Adipocyte (in vitro differentiated cells): ENCODE results near the gene BCL3.

Experiments used
- DNase-seq: peaks from one replicate; pipeline ENCODE4 v3.0.0-alpha.2; 2015; ENCODE audit warnings: low read depth
- H3K27me3 ChIP-seq: replicated peaks from 2 replicates; pipeline ENCODE4 v1.7.0; 2013; ENCODE audit warnings: mild to moderate bottlenecking, low read length, moderate library complexity; ENCODE audit not compliant: control insufficient read depth, insufficient read depth
- H3K36me3 ChIP-seq: 2 replicates; pipeline ENCODE4 v1.7.0; 2013; ENCODE audit warnings: low read length, mild to moderate bottlenecking, moderate library complexity; ENCODE audit not compliant: control insufficient read depth, insufficient read depth, severe bottlenecking
- H3K4me1 ChIP-seq: 2 replicates; pipeline ENCODE4 v1.7.0; 2013; ENCODE audit warnings: mild to moderate bottlenecking, low read length, moderate library complexity; ENCODE audit not compliant: control insufficient read depth, insufficient read depth
- H3K4me3 ChIP-seq: 2 replicates; pipeline ENCODE4 v1.7.0; 2013; ENCODE audit warnings: mild to moderate bottlenecking, low read length, moderate library complexity
- H3K9ac ChIP-seq: 2 replicates; pipeline ENCODE4 v1.7.0; 2013; ENCODE audit warnings: mild to moderate bottlenecking, low read length, moderate library complexity
- H3K9me3 ChIP-seq: 2 replicates; pipeline ENCODE4 v1.7.0; 2013; ENCODE audit warnings: mild to moderate bottlenecking, low read length, moderate library complexity; ENCODE audit not compliant: control insufficient read depth

Gene BCL3

DNA sequence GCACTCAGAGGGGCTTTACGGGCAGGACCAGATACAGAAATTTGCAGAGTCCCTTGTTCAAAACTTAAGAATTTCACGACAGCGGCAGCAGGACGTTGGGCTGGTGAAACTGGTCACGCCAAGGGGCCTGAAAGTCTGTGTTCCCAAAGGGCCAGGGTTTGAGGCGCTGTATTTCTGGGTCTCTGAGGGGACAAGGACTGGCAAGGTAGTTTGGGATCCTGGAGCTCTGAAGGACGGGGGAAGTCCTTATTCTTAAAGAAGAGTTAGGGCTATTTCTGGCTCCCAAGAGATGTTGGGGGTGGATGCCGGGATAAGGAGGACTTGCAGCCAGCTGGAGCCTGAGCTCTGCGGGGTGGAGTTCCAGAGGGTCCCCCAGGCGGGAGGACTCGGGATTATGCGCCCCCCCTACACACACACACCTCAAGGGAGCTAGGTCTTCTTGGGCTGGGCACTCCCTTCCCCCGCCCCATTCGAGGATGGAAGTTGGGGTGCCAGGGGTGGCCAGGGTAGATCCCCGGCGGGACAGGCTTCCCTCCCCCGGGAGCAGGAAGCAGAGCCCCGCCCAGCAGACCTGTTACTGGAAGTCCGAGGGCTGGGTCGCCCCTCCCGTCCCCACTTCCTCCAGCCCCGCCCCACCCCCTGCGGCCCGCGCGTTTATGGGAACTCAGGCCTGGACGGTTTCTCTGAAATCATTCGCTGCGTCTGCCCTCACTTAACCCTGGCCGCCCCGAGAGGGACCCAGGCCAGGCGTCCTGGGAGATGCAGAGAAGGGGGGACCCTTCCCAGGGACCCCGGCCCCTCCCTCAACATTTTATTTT is 5.6 kb downstream of the BCL3 start:
- H3K27me3 ChIP-seq, result no peaks in the 10 kb centered on the region
- peak overlapping the region; percentile 83 for H3K4me3 ChIP-seq
- DNase-seq, result peak; percentile 79
- H3K4me1 ChIP-seq, result peaks cover 76% of the 10 kb centered on the region
- peak overlapping the region; percentile 95 for H3K9ac ChIP-seq
- no peaks in the 10 kb centered on the region for H3K9me3 ChIP-seq
- peaks cover 39% of the 10 kb centered on the region for H3K36me3 ChIP-seq

DNA sequence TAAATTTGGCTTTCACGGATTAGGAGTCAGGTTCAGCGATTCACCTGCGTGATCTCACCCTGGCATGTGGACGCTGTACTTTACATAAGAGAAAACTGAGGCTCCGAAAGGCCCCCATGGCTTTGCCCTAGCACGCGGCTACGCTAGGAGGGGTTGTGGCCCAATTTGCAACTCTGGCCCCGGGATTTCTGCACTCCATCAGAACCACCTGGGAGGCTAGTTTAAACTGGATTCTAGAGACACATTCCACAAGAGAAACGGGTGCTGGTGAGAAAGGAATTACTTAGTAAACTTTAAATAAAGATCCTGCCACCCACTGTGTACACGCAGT is 6.2 kb downstream of the BCL3 start:
- Histone ChIP-seq H3K36me3 (peaks cover 45% of the 10 kb centered on the region), H3K27me3 (no peaks in the 10 kb centered on the region), H3K4me1 (peaks cover 71% of the 10 kb centered on the region), H3K9ac (peak overlapping the region; percentile 95), H3K9me3 (no peaks in the 10 kb centered on the region), H3K4me3 (peak overlapping the region; percentile 52)
- DNase-seq, result no peak

DNA sequence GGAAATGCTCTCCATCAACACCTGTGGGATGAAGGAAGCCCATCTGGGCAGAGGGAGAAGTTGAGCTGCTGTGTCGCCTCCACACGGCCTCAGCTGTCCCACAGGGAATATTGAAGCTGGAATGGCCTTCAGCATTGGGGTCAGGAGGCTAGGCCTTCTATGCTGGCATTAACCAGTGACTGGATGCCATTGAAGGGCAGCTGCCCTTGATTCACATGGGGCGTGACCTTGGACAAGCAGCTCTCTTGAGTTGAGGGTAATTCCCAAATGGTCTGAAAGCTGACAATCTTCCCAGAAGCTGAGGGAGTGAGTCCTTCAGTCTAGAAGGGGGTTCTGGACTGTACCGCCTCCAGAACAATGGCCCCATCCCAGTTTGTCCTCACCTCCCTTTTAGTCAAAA is 6.7 kb downstream of the BCL3 start:
- Histone ChIP-seq H3K9ac (peak overlapping the region; percentile 95), H3K36me3 (peaks cover 50% of the 10 kb centered on the region), H3K9me3 (no peaks in the 10 kb centered on the region), H3K4me1 (peaks cover 66% of the 10 kb centered on the region), H3K27me3 (no peaks in the 10 kb centered on the region), H3K4me3 (peak overlapping the region; percentile 52)
- no peak for DNase-seq

DNA sequence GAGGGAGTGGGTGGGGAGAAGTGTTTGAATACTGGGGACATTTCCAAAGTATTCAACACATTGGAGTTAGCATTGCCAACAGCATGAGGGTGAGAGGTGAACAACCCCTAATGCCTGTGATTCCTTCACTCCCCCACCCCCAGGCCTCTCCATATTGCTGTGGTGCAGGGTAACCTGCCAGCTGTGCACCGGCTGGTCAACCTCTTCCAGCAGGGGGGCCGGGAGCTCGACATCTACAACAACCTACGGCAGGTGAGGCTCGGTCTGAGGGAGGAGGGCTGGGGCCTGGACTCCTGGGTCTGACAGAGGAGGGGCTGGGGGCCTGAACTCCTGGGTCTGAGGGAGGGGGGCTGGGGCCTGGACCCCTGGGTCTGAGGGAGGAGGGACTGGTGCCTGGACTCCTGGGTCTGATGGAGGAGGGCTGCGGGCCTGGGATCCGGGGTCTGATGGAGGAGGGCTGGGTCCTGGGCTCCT is 7.6 kb downstream of the BCL3 start:
- DNase-seq, result no peak
- peak overlapping the region; percentile 75 for H3K9ac ChIP-seq
- peaks cover 48% of the 10 kb centered on the region for H3K36me3 ChIP-seq
- H3K4me1 ChIP-seq, result peaks cover 62% of the 10 kb centered on the region
- no peaks in the 10 kb centered on the region for H3K27me3 ChIP-seq
- no peaks in the 10 kb centered on the region for H3K9me3 ChIP-seq
- peak overlapping the region; percentile 50 for H3K4me3 ChIP-seq

DNA sequence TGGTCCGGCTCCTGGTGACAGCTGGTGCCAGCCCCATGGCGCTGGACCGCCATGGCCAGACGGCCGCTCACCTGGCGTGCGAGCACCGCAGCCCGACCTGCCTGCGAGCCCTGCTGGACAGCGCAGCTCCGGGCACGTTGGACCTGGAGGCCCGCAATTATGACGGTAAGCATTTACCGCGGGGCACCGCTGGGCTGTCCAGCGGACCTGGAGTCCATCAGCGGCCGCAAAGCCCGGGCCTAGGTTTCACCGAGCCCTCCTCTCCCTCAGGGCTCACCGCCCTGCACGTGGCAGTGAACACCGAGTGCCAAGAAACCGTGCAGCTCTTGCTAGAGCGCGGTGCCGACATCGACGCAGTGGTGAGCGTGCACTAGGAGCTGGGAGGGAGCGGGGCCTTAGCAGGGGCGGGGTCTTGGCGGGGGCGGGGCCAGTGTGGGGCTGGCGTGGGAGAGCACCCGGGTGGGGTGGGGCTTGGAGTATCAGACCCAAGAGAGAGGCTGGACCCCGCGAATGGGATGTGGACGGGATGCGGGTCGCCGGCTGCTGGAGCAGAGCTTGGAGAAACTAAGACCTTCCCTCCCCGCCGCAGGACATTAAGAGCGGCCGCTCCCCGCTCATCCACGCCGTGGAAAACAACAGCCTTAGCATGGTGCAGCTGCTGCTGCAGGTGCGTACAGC is 8.7 kb downstream of the BCL3 start:
- Histone ChIP-seq H3K9me3 (no peaks in the 10 kb centered on the region), H3K27me3 (no peaks in the 10 kb centered on the region), H3K9ac (peak overlapping the region; percentile 84), H3K4me3 (peak overlapping the region; percentile 76), H3K4me1 (peaks cover 55% of the 10 kb centered on the region), H3K36me3 (peaks cover 37% of the 10 kb centered on the region)
- no peak for DNase-seq

DNA sequence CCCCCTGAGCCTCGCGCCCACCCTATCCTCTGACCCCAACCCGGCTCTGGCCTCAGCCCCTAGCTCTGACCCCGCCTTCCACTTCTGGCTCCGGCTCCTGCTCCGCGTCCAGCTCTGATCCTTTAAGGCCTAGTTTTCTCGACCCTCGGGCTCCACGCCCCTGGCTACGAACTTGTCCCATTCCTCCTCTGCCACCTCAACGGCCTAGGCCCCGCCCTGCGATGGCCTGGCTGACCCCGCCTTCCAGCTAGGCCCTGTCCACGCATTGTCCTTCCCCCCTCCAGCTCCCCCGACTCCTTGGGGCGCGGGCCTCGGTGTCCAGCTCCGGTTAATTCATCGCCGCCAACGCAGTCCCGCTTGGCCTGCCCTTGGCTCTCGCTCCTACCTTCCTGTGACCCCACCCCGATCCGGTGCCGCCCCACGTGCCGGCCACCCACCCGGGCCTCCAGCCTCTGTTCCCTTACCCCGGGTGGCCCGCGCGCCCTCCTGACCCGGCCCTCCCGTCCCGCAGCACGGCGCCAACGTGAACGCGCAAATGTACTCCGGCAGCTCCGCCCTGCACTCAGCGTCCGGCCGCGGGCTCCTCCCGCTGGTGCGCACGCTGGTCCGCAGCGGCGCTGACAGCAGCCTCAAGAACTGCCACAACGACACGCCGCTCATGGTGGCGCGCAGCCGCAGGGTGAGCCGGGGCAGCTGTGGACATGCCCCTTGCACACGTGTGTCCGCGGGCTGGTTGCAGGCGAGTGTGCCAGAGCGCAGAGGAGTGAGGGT is 9.4 kb downstream of the BCL3 start:
- no peaks in the 10 kb centered on the region for H3K27me3 ChIP-seq
- peak overlapping the region; percentile 76 for H3K4me3 ChIP-seq
- no peaks in the 10 kb centered on the region for H3K9me3 ChIP-seq
- peak overlapping the region; percentile 84 for H3K9ac ChIP-seq
- no peak for DNase-seq
- peaks cover 30% of the 10 kb centered on the region for H3K36me3 ChIP-seq
- H3K4me1 ChIP-seq, result peaks cover 48% of the 10 kb centered on the region

DNA sequence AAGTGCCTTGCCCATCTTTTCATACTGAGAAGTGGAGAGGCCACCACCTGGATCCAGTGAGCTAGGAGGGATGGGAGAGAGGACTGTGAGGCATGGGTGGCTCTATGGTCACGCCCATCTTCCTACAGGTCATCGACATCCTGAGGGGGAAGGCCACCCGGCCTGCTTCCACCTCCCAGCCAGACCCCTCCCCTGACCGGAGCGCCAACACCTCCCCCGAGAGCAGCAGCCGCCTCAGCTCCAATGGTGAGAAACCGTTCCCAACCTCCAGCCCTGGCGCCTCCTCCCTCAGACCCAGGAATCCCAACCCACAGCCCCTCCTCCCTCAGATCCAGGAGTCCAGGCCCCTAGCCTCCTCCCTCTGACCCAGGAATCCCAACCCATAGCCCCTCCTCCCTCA is 10.1 kb downstream of the BCL3 start:
- no peaks in the 10 kb centered on the region for H3K27me3 ChIP-seq

DNA sequence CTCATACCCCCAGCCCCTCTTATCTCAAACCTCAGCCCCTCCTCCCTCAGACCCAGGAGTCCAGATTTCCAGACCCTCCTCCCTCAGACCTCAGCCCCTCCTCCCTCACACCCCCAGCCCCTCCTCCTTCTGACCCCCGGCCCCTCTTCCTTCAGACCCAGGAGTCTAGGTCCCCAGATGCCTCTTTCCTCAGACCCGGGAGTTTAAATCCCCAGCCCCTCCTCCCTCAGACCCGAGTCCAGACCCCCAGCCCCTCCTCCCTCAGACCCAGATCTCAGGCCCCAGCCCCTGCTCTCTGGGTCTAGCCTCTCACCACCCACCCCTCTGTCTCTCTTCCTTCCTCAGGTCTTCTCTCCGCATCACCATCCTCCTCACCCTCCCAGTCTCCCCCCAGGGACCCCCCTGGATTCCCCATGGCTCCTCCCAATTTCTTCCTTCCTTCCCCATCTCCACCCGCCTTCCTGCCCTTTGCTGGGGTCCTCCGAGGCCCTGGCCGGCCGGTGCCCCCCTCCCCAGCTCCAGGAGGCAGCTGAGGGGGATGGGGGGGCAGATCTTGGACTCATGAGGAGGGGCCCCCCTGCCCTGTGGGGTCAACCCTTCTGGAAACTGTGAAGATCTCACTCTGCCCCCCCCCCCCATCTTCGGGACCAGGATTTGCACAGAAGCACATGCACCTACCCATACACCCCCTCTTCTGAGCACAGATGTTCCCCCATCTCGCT is 10.7 kb downstream of the BCL3 start:
- H3K27me3 ChIP-seq, result no peaks in the 10 kb centered on the region
- DNase-seq, result no peak
- H3K4me3 ChIP-seq, result no peak overlapping the region

More for the DNA sequence above, 10.1 kb downstream of the BCL3 start:
- Histone ChIP-seq H3K36me3 (peaks cover 30% of the 10 kb centered on the region), H3K9me3 (no peaks in the 10 kb centered on the region), H3K4me3 (peak overlapping the region; percentile 76), H3K9ac (peak overlapping the region; percentile 84), H3K4me1 (peaks cover 44% of the 10 kb centered on the region)
- no peak for DNase-seq

DNA sequence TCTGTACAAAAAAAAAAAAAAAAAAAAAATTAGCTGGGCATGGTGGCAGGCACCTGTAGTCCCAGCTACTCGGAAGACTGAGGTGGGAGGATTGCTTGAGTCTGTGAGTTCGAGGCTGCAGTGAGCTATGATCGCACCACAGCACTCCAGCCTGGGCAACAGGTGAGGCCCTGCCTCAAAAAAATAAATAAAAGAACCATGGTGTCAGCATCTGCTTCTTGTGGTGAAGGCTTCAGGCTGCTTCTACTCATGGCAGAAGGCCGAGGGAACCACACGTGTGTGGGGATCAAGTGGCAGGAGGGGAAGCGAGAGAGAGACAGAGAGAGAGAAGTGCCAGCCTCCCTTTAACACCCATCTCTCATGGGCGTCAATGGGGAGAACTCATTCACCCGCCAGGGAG is 13.5 kb downstream of the BCL3 start:
- Histone ChIP-seq H3K4me1 (peaks cover 23% of the 10 kb centered on the region), H3K9ac (no peak overlapping the region), H3K9me3 (no peaks in the 10 kb centered on the region), H3K27me3 (no peaks in the 10 kb centered on the region), H3K36me3 (peaks cover 24% of the 10 kb centered on the region), H3K4me3 (no peak overlapping the region)
- DNase-seq, result no peak

More for the DNA sequence above, 10.7 kb downstream of the BCL3 start:
- H3K36me3 ChIP-seq, result peaks cover 30% of the 10 kb centered on the region
- no peaks in the 10 kb centered on the region for H3K9me3 ChIP-seq
- H3K9ac ChIP-seq, result no peak overlapping the region
- H3K4me1 ChIP-seq, result peaks cover 44% of the 10 kb centered on the region

DNA sequence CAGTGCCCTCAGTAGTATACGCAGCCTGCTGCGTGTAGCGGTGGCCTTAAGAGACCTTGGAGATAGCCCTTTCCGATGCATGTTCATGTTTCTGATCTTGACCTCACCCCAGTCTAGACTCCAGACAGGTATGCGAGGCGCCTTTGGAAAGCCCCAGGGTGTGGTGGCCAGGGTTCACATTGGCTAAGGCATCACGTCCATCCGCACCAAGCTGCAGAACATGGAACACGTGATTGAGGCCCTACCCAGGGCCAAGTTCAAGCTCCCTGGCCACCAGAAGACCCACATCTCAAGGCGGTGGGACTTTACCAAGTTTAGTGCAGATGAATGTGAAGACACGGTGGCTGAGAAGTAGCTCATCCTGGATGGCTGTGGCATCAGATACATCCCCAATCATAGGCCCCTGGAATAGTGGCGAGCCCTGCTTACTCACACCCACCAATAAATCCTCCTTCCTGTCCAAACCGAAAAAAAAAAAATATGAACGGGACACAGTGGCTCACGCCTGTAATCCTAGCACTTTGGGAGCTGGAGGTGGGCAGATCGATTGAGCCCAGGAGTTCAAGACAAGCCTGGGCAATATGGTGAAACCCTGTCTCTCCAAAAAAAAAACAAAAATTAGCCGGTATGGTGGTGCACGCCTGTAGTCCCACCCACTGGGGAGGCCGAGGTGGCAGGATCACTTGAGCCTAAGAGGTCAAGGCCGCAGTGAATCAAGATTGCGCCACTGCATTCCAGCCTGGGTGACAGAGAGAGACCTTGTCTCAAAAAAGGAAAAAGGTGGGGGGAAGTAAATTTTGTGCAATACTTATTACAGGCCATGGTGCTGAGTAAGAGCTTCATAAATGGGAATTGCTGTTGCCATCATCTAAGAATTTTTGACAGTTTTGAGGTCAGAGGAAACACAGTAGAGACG is 16.8 kb downstream of the BCL3 start:
- Histone ChIP-seq H3K27me3 (no peaks in the 10 kb centered on the region), H3K9me3 (no peaks in the 10 kb centered on the region), H3K36me3 (peaks cover 3% of the 10 kb centered on the region), H3K9ac (no peak overlapping the region), H3K4me3 (no peak overlapping the region), H3K4me1 (peaks cover 9% of the 10 kb centered on the region)
- no peak for DNase-seq
